Stimulated activated naive CD8-positive, alpha-beta T cell treated with anti-CD3 and anti-CD28 coated beads, Interleukin-15, amount 100 ng/mL, for 72 hours (primary cell): ENCODE data around the gene ARF4.

Experiments used
- ATAC-seq: fragments of 150-1000 bp; cut with Tn5 transposase; 2 replicates; pipeline ENCODE4 v1.10.0; 2021; ENCODE audit warnings: mild to moderate bottlenecking, moderate library complexity
- DNase-seq, 2 donors: peaks; one replicate each; pipeline ENCODE4 v3.0.0; 2021 to 2022
- H3K27ac Mint-ChIP-seq, 2 donors: one replicate each; pipeline ENCODE4 v1.8.0; 2022; ENCODE audit warnings: mild to moderate bottlenecking in 2 of 2, mixed read lengths in 2 of 2, moderate library complexity in 2 of 2
- H3K27me3 Mint-ChIP-seq: one replicate; pipeline ENCODE4 v1.8.0; 2022; ENCODE audit warnings: mixed read lengths
- H3K4me1 Mint-ChIP-seq: one replicate; pipeline ENCODE4 v1.8.0; 2022; ENCODE audit warnings: mild to moderate bottlenecking, mixed read lengths
- H3K4me3 Mint-ChIP-seq, 2 donors: one replicate each; pipeline ENCODE4 v1.8.0; 2022; ENCODE audit warnings: mild to moderate bottlenecking in 2 of 2, mixed read lengths in 2 of 2, moderate library complexity in 1 of 2
- H3K9me3 Mint-ChIP-seq, 2 donors: one replicate each; pipeline ENCODE4 v1.8.0; 2022; ENCODE audit warnings: mixed read lengths in 2 of 2

The ARF4 gene

DNA sequence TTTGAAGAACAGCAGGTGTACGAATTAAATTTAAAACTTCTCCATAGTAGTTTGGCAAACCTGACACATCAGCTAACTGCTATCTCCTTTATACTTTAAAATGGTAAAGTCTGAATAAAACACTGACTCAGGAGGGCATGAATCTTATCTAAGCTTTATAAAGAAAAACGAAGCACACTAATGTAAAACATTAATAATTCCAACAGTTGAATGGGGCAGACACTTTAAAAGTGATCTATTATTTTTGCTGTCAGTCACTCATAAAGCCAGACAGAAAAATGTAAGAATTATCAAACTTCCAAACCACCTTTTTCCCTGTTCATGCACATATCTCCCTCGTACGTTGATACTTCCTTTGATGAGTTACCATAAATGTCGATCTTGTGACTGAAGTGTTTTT, 2.6 kb downstream of the ARF4 start:
- DNase-seq (no peak), ATAC-seq (no peak)
- Mint-ChIP-seq H3K4me3 (peak overlapping the region; percentile 93 to 98), H3K4me1 (peaks cover 51% of the 10 kb centered on the region), H3K27me3 (no peaks in the 10 kb centered on the region), H3K27ac (peak overlapping the region in 1 of 2 donors; percentile 19), H3K9me3 (no peaks in the 10 kb centered on the region)

- H3K9me3 Mint-ChIP-seq, result no peaks in the 10 kb centered on the region
- no peak for ATAC-seq
- peaks cover 46% of the 10 kb centered on the region for H3K4me1 Mint-ChIP-seq
- peak overlapping the region in 1 of 2 donors; percentile 93 for H3K4me3 Mint-ChIP-seq
- no peak for DNase-seq
- H3K27me3 Mint-ChIP-seq, result no peaks in the 10 kb centered on the region
- H3K27ac Mint-ChIP-seq, result peak overlapping the region in 1 of 2 donors; percentile 19
Observed at GRCh38 chr3:57594144-57594543, 3.0 kb downstream of the ARF4 start.

GRCh38 chr3:57592306-57592705, 4.8 kb downstream of the ARF4 start:
- H3K27ac Mint-ChIP-seq, result no peak overlapping the region
- ATAC-seq, result no peak
- no peaks in the 10 kb centered on the region for H3K27me3 Mint-ChIP-seq
- H3K9me3 Mint-ChIP-seq, result no peaks in the 10 kb centered on the region
- H3K4me1 Mint-ChIP-seq, result peaks cover 46% of the 10 kb centered on the region
- no peak for DNase-seq
- no peak overlapping the region for H3K4me3 Mint-ChIP-seq

GRCh38 chr3:57587905-57588304, 9.2 kb downstream of the ARF4 start:
- Mint-ChIP-seq H3K9me3 (no peaks in the 10 kb centered on the region), H3K27ac (peak overlapping the region in 1 of 2 donors; percentile 52), H3K27me3 (no peaks in the 10 kb centered on the region), H3K4me3 (no peak overlapping the region), H3K4me1 (peaks cover 27% of the 10 kb centered on the region)
- DNase-seq (no peak), ATAC-seq (no peak)

DNA sequence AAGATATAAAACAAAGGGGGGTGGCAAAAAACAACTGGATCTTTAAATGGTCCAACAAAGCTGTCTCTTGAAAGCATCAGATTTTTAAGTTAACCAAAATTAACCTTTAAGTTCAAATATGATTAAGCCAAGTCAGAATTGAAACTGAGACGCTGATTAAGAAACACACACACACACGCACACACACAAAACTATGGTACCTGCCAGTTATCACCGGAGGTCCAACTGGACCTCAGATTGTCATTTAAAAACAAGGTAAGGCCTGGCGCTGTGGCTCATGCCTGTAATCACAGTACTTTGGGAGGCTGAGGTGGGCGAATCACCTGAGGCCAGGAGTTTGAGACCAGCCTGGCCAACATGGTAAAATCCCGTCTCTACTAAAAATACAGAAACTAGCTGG, 10.4 kb downstream of the ARF4 start:
- H3K27me3 Mint-ChIP-seq, result no peaks in the 10 kb centered on the region
- no peaks in the 10 kb centered on the region for H3K9me3 Mint-ChIP-seq
- H3K4me3 Mint-ChIP-seq, result no peak overlapping the region
- ATAC-seq (no peak), DNase-seq (no peak)
- no peak overlapping the region for H3K27ac Mint-ChIP-seq
- H3K4me1 Mint-ChIP-seq, result peaks cover 20% of the 10 kb centered on the region

DNA sequence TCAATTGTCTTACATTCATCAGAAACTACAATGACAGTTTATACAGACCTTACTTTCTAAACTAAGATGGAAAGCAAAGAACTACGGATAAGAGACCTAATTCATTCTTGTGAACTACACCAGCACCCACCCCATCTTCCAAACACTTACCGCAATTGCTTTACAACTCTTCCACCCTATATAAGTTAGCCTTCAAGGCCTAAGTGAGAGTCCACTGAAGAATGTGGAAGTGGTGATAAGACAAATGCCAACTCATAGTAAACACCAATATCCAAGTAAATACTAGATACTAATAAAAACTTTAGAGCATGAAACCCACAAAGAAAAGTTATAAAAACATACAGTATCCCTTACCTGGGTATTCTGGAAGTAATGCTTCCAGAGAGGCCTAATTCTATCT, 13.6 kb downstream of the ARF4 start:
- ATAC-seq (no peak), DNase-seq (no peak)
- Mint-ChIP-seq H3K4me3 (no peak overlapping the region), H3K27me3 (no peaks in the 10 kb centered on the region), H3K4me1 (peaks cover 16% of the 10 kb centered on the region), H3K9me3 (no peaks in the 10 kb centered on the region), H3K27ac (no peak overlapping the region)

- no peak overlapping the region for H3K4me3 Mint-ChIP-seq
- peaks cover 13% of the 10 kb centered on the region for H3K4me1 Mint-ChIP-seq
- peak; percentile 58 for ATAC-seq
- no peaks in the 10 kb centered on the region for H3K9me3 Mint-ChIP-seq
- H3K27ac Mint-ChIP-seq, result no peak overlapping the region
- no peak for DNase-seq
- H3K27me3 Mint-ChIP-seq, result no peaks in the 10 kb centered on the region
Observed at GRCh38 chr3:57582474-57583168, 14.5 kb downstream of the ARF4 start.

DNA sequence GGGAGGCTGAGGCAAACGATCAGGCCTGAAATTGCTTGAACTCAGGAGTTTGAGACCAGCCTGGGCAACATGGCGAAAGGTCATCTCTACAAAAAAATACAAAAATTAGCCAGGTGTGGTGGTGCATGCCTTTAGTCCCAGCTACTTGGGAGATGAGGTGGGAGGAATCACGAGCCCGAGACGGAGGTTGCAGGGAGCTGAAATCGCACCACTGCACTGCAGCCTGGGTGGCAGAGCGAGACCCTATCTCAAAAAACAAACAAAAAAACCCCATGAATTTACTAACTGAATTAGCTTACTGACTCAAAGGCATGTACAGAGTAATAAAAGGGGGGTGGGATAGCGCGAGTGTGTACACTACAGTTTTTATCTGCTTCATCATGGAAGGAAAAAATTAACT, 19.3 kb downstream of the ARF4 start:
- Mint-ChIP-seq H3K27ac (no peak overlapping the region), H3K9me3 (no peaks in the 10 kb centered on the region), H3K4me3 (no peak overlapping the region), H3K27me3 (no peaks in the 10 kb centered on the region), H3K4me1 (peaks cover 17% of the 10 kb centered on the region)
- no peak for ATAC-seq
- DNase-seq, result no peak

DNA sequence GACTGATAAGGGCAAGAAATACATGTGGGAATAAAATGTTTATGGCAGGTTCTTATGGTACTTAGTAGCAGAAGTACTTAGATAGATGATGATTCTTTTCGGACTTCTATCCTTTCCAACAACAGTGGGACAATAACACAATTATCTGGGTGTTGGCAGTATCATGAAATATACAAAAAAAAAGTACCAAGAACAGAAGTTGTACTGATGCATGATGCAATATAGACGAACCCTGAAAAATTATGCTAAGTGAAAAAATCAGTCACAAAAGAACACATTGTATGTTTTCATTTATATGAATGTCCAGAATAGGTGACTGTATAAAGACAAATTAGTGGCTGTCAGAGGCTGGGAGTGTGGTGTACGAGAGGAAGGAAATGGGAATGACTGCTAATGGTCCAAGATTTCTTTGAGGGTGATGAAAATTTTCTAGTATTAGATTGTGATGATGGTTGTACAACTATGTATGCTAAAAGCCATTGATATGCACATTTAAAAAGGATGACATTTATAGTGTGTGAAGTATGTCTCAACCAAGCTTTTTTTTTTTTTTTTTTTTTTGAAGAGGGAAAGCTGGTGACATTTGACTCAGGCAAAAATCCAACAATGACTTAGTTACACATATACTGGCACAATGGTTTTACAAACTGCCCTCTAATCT, 21.0 kb downstream of the ARF4 start:
- peak overlapping the region in 1 of 2 donors; percentile 22 for H3K27ac Mint-ChIP-seq
- H3K9me3 Mint-ChIP-seq, result no peaks in the 10 kb centered on the region
- DNase-seq, result no peak
- H3K4me1 Mint-ChIP-seq, result peaks cover 17% of the 10 kb centered on the region
- ATAC-seq, result no peak
- H3K4me3 Mint-ChIP-seq, result no peak overlapping the region
- H3K27me3 Mint-ChIP-seq, result no peaks in the 10 kb centered on the region

DNA sequence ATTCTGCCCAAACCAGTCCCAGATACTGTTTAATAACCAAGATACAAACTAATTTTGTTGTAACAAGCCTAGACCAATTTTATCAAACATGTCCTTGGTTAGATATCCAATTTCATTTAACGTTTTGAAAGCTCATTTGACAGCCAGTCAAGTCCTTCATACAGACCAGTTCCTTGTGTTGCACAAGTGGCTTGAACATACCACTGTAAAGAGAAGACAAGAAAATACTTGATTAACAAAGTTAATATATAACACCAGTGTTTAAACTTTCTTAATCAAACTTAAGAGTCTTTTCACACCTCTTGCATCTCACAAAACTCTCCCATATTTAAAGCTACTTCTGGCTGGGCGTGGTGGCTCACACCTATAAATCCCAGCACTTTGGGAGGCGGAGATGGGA, 25.0 kb downstream of the ARF4 start:
- no peak overlapping the region for H3K4me3 Mint-ChIP-seq
- peaks cover 15% of the 10 kb centered on the region for H3K4me1 Mint-ChIP-seq
- DNase-seq, result no peak
- no peak for ATAC-seq
- peak overlapping the region in 1 of 2 donors; percentile 33 for H3K27ac Mint-ChIP-seq
- H3K27me3 Mint-ChIP-seq, result no peaks in the 10 kb centered on the region
- H3K9me3 Mint-ChIP-seq, result no peaks in the 10 kb centered on the region

GRCh38 chr3:57570878-57571277, 26.3 kb downstream of the ARF4 start:
- Mint-ChIP-seq H3K4me3 (no peak overlapping the region), H3K9me3 (no peaks in the 10 kb centered on the region), H3K27ac (peak overlapping the region in 1 of 2 donors; percentile 15), H3K27me3 (no peaks in the 10 kb centered on the region), H3K4me1 (peaks cover 11% of the 10 kb centered on the region)
- ATAC-seq (no peak), DNase-seq (no peak)

- Mint-ChIP-seq H3K9me3 (no peaks in the 10 kb centered on the region), H3K4me3 (no peak overlapping the region), H3K4me1 (peaks cover 10% of the 10 kb centered on the region), H3K27me3 (no peaks in the 10 kb centered on the region), H3K27ac (no peak overlapping the region)
- DNase-seq (no peak), ATAC-seq (no peak)
Observed at GRCh38 chr3:57569859-57570450, 27.2 kb downstream of the ARF4 start.

DNA sequence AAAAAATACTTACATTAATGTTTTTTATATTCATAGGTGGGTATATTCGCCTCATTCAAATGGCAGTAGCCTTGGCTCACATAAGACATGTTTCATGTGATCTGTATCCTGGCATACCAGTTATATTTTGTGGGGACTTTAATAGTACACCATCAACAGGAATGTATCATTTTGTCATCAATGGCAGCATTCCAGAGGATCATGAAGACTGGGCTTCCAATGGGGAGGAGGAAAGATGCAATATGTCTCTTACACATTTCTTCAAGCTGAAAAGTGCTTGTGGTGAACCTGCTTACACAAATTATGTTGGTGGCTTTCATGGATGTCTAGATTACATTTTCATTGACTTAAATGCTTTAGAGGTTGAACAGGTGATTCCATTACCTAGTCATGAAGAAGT, 37.6 kb downstream of the ARF4 start:
- DNase-seq (no peak), ATAC-seq (no peak)
- Mint-ChIP-seq H3K27ac (no peak overlapping the region), H3K9me3 (no peaks in the 10 kb centered on the region), H3K4me3 (peak overlapping the region; percentile 43 to 84), H3K4me1 (peaks cover 39% of the 10 kb centered on the region), H3K27me3 (no peaks in the 10 kb centered on the region)

- Mint-ChIP-seq H3K27me3 (no peaks in the 10 kb centered on the region), H3K4me1 (peaks cover 49% of the 10 kb centered on the region), H3K9me3 (no peaks in the 10 kb centered on the region), H3K27ac (peak overlapping the region; percentile 99 to 100), H3K4me3 (peak overlapping the region; percentile 84 to 99)
- peak; percentile 76 for ATAC-seq
- DNase-seq, result peak; percentile 48 to 59
Observed at GRCh38 chr3:57557085-57557537, 40.0 kb downstream of the ARF4 start.

DNA sequence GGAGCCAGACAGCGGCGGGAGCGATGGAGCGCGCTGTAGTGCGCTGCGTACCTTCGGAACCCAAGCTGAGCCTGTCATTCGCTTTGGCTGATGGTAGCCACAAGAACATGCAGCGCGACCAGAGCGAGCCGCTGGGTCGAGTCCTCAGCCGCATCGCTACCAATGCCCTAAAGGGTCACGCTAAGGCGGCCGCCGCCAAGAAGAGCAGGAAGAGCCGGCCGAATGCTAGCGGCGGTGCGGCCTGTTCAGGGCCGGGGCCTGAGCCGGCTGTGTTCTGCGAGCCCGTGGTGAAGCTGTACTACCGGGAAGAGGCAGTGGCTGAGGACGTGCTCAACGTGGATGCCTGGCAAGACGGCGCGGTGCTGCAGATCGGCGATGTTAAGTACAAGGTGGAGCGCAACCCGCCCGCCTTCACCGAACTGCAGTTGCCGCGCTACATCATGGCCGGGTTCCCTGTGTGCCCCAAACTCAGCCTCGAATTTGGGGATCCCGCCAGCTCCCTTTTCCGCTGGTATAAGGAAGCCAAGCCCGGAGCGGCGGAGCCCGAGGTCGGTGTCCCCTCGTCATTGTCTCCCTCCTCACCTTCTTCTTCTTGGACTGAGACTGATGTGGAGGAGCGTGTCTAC, 40.6 kb downstream of the ARF4 start:
- Mint-ChIP-seq H3K4me3 (peak overlapping the region; percentile 84 to 99), H3K27ac (peak overlapping the region; percentile 99 to 100), H3K27me3 (no peaks in the 10 kb centered on the region), H3K9me3 (no peaks in the 10 kb centered on the region), H3K4me1 (peaks cover 49% of the 10 kb centered on the region)
- DNase-seq (no peak), ATAC-seq (peak; percentile 55)
